Osteocyte (in vitro differentiated cells): Measurements from ENCODE around the gene WNK2. TPM values are rescaled to one million over a fixed set of nuclear protein-coding genes. Genes with fewer than 3 reads are reported as not detected.

Source experiments
- DNase-seq: peaks from one replicate; pipeline ENCODE4 v3.0.0; 2021; ENCODE audit warnings: mixed read lengths; ENCODE audit not compliant: unreplicated experiment; ENCODE audit errors: extremely low spot score
- H3K27ac Mint-ChIP-seq: one replicate; pipeline ENCODE4 v1.8.0; 2021; ENCODE audit warnings: mild to moderate bottlenecking, mixed read lengths; ENCODE audit not compliant: unreplicated experiment
- H3K27me3 Mint-ChIP-seq: one replicate; pipeline ENCODE4 v1.8.0; 2021; ENCODE audit warnings: mixed read lengths; ENCODE audit not compliant: unreplicated experiment
- H3K36me3 Mint-ChIP-seq: one replicate; pipeline ENCODE4 v1.8.0; 2021; ENCODE audit warnings: mixed read lengths; ENCODE audit not compliant: unreplicated experiment
- H3K4me1 Mint-ChIP-seq: one replicate; pipeline ENCODE4 v1.8.0; 2021; ENCODE audit warnings: mixed read lengths; ENCODE audit not compliant: unreplicated experiment
- H3K4me3 Mint-ChIP-seq: one replicate; pipeline ENCODE4 v1.8.0; 2021; ENCODE audit warnings: mild to moderate bottlenecking, moderate library complexity, mixed read lengths; ENCODE audit not compliant: unreplicated experiment
- H3K9me3 Mint-ChIP-seq: one replicate; pipeline ENCODE4 v1.8.0; 2021; ENCODE audit warnings: mixed read lengths; ENCODE audit not compliant: unreplicated experiment
- long read RNA-seq: library from polyadenylated mRNA; unstranded; transcript quantifications from one replicate; pipeline ENCODE4 v2.0.0, GENCODE V29; 2021
- total RNA-seq: library from RNA; stranded (reverse); gene quantifications from 2 replicates; pipeline ENCODE4 v1.2.1, GENCODE V29; 2021
- TF ChIP-seq, protein P1 (sequence below): fragments of 200-600 bp; sonication (generic); IDR thresholded peaks from 2 replicates; pipeline ENCODE4 v1.5.0; 2021; ENCODE audit warnings: antibody characterized with exemption, mild to moderate bottlenecking, moderate library complexity

The WNK2 gene
- total RNA-seq: not detected in 2 replicates
- long read RNA-seq: 0 reads

DNA sequence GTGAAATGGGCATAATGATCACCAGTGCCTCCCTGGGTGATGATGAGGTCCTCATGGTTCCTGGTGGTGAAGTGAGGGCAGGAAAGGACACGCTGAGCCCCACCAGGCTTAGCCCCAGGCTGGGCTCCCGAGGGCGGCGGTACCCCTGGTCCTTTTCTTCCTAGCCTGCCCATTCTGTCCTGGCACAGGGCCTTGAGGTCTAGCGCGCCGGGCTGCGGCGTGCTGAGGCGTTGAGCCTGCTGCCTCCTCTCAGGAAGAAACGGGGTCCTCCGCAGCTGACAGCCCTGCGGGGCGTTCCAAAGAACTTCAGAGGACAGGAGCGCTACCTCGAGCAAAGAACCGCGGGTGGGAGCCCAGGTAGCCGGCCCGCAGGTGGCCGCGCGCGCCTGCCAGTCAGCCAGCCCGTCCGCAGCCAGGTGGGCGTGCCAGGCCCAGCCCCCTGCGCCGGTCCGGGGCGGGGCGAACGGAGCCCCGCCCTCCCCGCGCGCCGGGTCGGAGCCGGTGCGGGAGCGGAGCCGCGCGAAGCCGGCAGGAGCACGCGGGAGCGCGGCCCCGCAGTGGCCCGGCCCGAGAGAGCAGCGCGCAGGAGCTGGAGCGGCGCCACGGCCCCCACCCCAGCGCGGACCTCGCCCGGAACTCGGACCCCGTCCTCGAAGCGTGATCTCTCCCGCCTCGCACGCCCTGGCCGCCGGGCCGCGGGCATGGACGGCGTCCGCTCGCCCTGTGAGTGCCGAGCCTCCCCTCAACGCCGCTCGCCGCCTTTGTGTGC, at the start of gene WNK2:
WNK2 (plus strand) TSS at position 477 of the 769 bp plus-strand sequence. CDS start 791 bp downstream, outside the sequence.
- DNase-seq: no peak
- H3K27ac Mint-ChIP-seq: no peak within 1 kb of the TSS
- peaks cover 3% of the 10 kb centered on the region for H3K4me1 Mint-ChIP-seq
- no peaks in the 10 kb centered on the region for H3K9me3 Mint-ChIP-seq
- TF ChIP-seq, protein P1, sequence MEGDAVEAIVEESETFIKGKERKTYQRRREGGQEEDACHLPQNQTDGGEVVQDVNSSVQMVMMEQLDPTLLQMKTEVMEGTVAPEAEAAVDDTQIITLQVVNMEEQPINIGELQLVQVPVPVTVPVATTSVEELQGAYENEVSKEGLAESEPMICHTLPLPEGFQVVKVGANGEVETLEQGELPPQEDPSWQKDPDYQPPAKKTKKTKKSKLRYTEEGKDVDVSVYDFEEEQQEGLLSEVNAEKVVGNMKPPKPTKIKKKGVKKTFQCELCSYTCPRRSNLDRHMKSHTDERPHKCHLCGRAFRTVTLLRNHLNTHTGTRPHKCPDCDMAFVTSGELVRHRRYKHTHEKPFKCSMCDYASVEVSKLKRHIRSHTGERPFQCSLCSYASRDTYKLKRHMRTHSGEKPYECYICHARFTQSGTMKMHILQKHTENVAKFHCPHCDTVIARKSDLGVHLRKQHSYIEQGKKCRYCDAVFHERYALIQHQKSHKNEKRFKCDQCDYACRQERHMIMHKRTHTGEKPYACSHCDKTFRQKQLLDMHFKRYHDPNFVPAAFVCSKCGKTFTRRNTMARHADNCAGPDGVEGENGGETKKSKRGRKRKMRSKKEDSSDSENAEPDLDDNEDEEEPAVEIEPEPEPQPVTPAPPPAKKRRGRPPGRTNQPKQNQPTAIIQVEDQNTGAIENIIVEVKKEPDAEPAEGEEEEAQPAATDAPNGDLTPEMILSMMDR: no peak
- peak within 1 kb of the TSS; percentile 62 for H3K4me3 Mint-ChIP-seq
- H3K27me3 Mint-ChIP-seq: peaks cover 78% of the 10 kb centered on the region
- H3K36me3 Mint-ChIP-seq: no peaks in the 10 kb centered on the region

DNA sequence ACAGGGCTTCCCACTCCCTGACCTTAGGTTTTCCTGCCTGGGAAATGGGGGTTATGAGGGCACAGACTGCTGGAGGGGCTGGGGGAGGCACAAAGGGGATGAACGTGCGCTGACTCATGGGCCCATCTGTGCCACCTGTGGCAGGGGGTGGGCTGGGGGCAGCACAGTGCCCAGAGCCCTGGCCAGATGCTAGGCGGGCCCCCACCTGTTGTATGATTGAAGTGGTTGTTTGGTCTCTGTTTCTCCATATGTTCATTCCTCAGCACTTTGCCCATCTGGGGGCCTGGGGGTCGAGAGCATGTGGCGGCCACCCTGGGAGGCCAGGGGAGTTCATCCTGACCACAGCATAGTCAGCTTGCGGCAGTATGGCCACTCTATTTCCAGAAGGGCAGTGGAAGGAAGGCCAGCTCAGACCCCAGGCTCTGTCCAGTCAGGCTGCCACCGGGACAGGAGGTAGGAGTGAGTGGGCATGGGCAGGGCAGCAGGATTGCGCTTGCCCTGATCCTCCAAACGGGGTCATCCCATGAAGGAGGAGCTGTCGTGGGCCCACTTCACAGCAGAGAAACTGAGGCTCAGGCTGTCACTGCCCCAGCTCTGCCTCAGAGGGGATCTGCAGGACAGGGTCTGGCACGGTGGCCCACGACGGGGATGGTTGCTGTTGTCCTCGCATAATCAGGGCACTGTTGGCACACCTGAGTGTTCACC, 49.0 kb upstream of the WNK2 start:
- no peaks in the 10 kb centered on the region for H3K36me3 Mint-ChIP-seq
- H3K4me1 Mint-ChIP-seq: peaks cover 42% of the 10 kb centered on the region
- peaks cover 3% of the 10 kb centered on the region for H3K9me3 Mint-ChIP-seq
- peak overlapping the region; percentile 68 for H3K4me3 Mint-ChIP-seq
- TF ChIP-seq, protein P1: no peak
- no peaks in the 10 kb centered on the region for H3K27me3 Mint-ChIP-seq
- no peak for DNase-seq
- H3K27ac Mint-ChIP-seq: peak overlapping the region; percentile 44

DNA sequence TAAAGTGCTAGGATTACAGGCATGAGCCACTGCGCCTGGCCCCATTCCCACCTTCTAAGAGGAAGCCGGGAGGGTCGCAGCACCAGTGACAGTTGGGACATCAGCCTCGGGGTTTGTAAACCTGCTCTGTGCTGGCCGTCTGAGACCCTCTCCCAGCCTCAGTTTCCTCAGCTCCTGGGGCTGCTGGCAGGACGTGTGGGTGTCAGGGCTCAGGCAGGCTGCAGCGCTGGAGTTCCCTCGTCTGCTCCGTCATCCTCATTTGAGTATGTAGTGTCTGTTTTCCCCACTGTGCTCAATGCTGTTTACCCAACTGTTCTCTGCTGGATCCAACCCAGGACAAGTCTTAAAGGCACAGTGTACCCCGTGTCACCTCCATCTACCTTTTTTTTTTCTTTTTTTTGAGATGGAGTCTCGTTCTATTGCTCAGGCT, 47.9 kb upstream of the WNK2 start:
- Mint-ChIP-seq H3K4me3 (peak overlapping the region; percentile 44), H3K4me1 (peaks cover 35% of the 10 kb centered on the region), H3K27me3 (no peaks in the 10 kb centered on the region), H3K36me3 (no peaks in the 10 kb centered on the region), H3K27ac (no peak overlapping the region), H3K9me3 (peaks cover 3% of the 10 kb centered on the region)
- no peak for DNase-seq
- TF ChIP-seq, protein P1: no peak

DNA sequence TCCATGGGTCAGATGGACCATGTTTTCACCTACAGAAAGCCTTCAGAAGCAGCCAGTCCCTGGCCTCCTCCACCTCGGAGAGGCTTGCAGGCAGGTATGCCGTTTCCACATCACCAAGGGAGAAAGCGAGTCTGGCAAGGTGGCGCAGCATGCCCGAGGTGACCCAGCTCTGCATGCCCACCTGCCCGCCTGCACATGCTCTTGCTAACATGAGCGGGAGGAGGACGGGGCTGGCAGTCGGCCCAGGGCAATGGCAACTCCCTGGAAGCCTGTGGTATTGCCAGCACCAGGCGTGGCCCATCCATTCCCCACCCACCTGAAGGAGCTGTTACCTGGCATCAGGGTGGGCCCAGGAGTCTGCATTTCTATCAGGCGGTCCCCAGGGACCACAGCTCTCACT, 46.6 kb upstream of the WNK2 start:
- Mint-ChIP-seq H3K36me3 (no peaks in the 10 kb centered on the region), H3K27me3 (no peaks in the 10 kb centered on the region), H3K9me3 (peaks cover 3% of the 10 kb centered on the region), H3K4me1 (peaks cover 24% of the 10 kb centered on the region), H3K4me3 (no peak overlapping the region), H3K27ac (no peak overlapping the region)
- TF ChIP-seq, protein P1: no peak
- no peak for DNase-seq

DNA sequence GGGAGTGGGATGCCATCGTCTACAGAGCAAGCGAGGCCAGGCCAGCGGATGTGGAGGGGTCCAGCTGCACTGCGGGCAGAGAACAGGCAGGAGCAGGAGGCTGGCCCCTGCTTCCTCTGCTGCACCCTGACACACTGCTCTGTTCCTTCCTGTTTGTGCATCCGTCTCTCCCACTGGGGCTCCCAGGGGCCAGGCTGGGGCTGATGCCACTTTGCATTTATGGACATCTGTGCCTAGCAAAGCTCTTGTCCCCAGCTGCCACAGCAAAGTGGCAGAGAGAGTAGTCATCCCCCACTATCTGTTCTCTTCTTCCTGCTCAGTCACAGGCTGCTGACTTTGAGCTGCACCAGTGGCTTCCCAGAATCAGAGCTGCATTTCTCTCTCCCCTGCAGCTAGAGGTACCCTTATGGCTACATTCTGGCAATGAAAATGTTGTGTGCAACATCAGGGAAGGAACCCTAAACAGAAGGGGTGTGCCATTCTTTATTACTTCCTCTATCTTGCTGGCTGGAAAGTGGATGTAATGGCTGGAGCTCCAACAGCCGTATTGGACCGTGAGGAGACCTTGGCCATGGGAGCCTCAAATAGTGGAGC, 45.7 kb upstream of the WNK2 start:
- DNase-seq: no peak
- H3K36me3 Mint-ChIP-seq: no peaks in the 10 kb centered on the region
- peaks cover 3% of the 10 kb centered on the region for H3K9me3 Mint-ChIP-seq
- H3K27ac Mint-ChIP-seq: no peak overlapping the region
- TF ChIP-seq, protein P1: no peak
- no peaks in the 10 kb centered on the region for H3K27me3 Mint-ChIP-seq
- no peak overlapping the region for H3K4me3 Mint-ChIP-seq
- peaks cover 15% of the 10 kb centered on the region for H3K4me1 Mint-ChIP-seq
